Measurements from ENCODE around the gene DPT.

DNA sequence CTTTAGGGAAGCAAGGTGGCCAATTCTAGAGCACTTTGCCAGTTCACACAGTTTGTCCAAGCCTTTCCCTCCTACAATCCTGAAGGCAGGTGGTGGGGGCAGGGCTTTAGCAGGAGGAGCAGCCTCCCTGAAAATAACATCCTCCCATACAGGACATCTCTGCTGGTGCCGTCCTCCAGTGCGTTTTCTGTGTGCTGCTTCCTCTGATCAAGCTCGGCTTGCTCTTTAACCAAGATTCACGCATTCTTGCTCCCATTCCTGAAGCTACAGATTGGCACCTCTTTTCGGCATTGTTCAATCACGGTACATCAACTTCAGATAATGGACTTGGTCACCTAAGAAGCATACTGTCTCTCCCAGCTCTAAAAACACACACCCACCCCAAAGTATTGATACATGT is 7.5 kb upstream of the DPT start:
- TF ChIP-seq, protein P1, sequence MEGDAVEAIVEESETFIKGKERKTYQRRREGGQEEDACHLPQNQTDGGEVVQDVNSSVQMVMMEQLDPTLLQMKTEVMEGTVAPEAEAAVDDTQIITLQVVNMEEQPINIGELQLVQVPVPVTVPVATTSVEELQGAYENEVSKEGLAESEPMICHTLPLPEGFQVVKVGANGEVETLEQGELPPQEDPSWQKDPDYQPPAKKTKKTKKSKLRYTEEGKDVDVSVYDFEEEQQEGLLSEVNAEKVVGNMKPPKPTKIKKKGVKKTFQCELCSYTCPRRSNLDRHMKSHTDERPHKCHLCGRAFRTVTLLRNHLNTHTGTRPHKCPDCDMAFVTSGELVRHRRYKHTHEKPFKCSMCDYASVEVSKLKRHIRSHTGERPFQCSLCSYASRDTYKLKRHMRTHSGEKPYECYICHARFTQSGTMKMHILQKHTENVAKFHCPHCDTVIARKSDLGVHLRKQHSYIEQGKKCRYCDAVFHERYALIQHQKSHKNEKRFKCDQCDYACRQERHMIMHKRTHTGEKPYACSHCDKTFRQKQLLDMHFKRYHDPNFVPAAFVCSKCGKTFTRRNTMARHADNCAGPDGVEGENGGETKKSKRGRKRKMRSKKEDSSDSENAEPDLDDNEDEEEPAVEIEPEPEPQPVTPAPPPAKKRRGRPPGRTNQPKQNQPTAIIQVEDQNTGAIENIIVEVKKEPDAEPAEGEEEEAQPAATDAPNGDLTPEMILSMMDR (IDR thresholded peaks at IDR 0.05; ENCODE audit: insufficient read depth, low read depth, low read length) = no peak
- TF ChIP-seq EZH2 (IDR thresholded peaks at IDR 0.05; ENCODE audit: insufficient read depth, low read length) = no peak
